Daoy (cell line): ENCODE data around the gene CYP1B1. TPM values are rescaled to one million over a fixed set of nuclear protein-coding genes. Genes with fewer than 3 reads are reported as not detected.
"Not testable (repeated sequence)": the region's sequence is repeated elsewhere in the genome, so short reads cannot be mapped to it uniquely, and the experiment has no call there.

Experiments used
- DNase-seq: peaks from one replicate; pipeline ENCODE4 v3.0.0-alpha.2; 2015; ENCODE audit warnings: low read depth
- total RNA-seq: library from RNA; depleted of rRNA; stranded (reverse); fragments of >200 nt; shearing (Covaris generic); gene quantifications from 2 replicates; pipeline ENCODE4 v1.2.3, GENCODE V29; 2014; rRNA removed

The CYP1B1 gene
- total RNA-seq, result 35.0 and 35.4 TPM in 2 replicates

GRCh38 chr2:38075507-38076151, at the start of gene CYP1B1:
Gene CYP1B1, minus strand, starts transcription at chr2:38076151. Its CDS starts 763 bp downstream, at chr2:38075388.
- DNase-seq, result no peak

- no peak for DNase-seq
Observed at GRCh38 chr2:38125007-38125406, 49.1 kb upstream of the CYP1B1 start.

GRCh38 chr2:38123911-38124310, 48.0 kb upstream of the CYP1B1 start:
- no peak for DNase-seq

DNA sequence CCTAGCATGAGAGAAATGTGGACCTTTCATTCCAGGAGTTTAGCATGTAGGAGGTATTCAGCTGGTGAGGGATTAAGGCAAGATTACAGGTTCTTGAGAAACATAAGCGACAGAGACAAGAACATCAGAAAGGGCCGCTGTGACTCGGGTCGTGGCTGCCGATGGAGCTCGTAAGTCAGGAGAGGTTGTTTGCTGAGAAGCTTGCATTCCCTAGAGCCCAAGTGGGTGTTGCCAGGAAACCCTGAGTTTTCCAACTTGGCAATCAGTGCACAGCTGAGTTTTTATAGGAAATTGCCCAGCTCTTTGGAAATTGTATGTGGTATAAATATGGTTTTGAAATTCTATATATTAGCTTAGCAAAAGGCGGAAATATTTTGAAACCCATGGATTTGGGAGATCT, 46.4 kb upstream of the CYP1B1 start:
- no peak for DNase-seq

- DNase-seq, result no peak
Observed at GRCh38 chr2:38121481-38121880, 45.5 kb upstream of the CYP1B1 start.

DNA sequence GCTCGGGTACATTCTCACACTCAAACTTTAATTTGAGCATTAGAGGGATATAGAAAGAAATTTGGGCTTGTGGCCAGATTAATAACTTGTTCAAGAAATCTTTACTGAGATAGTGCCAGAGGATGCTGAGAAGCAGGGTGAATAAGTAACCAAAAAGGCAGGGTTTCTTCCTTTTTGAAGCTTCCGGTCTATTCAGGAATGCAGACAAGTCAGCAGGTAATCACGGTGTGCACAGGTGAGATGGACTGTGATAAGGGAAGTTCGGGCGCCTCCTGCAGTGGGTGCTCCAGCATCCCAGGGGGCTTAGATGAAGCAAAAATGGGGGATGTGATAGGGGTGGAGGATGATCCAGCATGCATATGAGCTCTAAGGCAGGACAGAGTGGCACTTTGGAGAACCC, 44.9 kb upstream of the CYP1B1 start:
- no peak for DNase-seq

GRCh38 chr2:38120264-38120592, 44.3 kb upstream of the CYP1B1 start:
- DNase-seq, result no peak

DNA sequence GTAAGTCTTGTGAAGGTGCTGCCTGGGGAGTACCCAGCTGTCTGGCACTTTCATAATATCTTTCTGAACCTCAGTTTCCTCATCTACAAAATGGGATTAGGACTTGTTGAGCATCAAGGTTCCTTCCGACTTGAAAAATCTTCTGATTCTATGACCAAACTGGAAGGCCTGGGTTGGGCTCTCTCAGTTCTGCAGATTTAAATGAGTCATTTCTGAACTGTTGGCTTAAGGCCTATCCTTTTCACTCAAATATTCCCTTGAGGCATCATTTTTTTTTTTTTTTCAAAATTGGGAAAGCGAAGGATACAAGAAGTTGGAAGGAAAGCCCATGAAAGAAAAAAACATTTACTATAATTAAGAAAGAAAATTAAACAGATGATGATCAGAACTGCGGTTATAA, 40.8 kb upstream of the CYP1B1 start:
- DNase-seq, result peak; percentile 54

GRCh38 chr2:38115216-38116032, 39.5 kb upstream of the CYP1B1 start:
- peak; percentile 86 for DNase-seq

GRCh38 chr2:38113981-38114708, 38.2 kb upstream of the CYP1B1 start:
- DNase-seq, result no peak

- DNase-seq, result no peak
Observed at GRCh38 chr2:38113051-38113450, 37.1 kb upstream of the CYP1B1 start.

DNA sequence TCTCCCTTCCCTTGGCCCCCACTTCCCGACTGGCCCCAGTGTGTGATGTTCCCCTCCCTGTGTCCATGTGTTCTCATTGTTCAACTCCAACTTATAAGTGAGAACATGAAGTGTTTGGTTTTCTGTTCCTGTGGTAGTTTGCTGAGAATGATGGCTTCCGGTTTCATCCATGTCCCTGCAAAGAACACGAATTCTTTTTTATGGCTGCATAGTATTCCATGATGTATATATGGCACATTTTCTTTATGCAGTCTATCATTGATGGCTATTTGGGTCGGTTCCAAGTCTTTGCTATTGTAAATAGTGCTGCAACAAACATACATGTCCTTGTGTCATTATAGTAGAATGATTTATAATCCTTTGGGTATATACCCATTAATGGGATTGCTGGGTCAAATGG, 35.4 kb upstream of the CYP1B1 start:
- DNase-seq, result not testable (repeated sequence)

- no peak for DNase-seq
Observed at GRCh38 chr2:38109732-38110181, 33.8 kb upstream of the CYP1B1 start.

- DNase-seq, result no peak
Observed at GRCh38 chr2:38108907-38109731, 33.2 kb upstream of the CYP1B1 start.

- DNase-seq, result no peak
Observed at GRCh38 chr2:38107738-38108410, 31.9 kb upstream of the CYP1B1 start.

GRCh38 chr2:38106405-38107094, 30.6 kb upstream of the CYP1B1 start:
- DNase-seq, result peak; percentile 66

DNA sequence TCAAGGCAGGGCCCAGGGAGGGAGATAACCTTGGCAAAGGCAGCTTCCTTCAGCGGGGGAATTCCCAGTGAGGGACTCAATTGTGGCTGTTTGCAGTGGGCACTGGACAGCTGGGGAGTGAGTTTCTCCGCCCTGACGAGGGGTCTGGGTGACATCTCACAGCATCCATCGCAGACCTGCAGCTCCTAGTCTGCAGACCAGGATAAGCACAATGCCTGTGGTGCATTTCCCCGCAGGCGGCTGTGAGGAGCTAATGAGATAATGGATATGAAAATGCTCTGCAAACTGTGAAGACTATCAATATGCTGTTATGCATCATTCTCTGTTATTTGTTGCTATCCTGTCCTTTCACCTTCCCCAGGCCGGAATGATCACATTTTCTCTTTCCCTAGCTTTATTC, 30.0 kb upstream of the CYP1B1 start:
- no peak for DNase-seq

- no peak for DNase-seq
Observed at GRCh38 chr2:38104598-38104997, 28.6 kb upstream of the CYP1B1 start.

DNA sequence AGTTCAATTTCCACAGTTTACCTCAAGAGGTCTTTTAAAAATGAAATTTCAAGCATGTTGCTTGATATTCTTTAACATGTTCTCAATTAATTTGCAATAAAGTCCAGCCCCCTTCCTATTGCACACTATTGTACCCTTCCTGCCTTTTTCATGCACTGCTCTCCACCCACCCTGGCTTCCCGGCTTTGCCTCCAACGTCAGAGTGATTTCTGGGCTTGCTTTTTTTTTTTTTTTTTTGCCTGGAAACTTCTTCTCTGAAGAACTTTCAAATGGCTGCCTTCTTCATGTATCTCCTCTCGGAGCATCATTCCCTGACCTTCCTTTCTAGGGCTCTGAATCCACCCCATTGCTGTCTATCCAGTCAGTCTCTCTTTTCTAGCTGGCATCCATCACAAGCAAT, 24.4 kb upstream of the CYP1B1 start:
- DNase-seq, result no peak
